Neural progenitor cell (in vitro differentiated cells): ENCODE results near the gene MAIP1. TPM values are rescaled to one million over a fixed set of nuclear protein-coding genes. Genes with fewer than 3 reads are reported as not detected.

Source experiments
- DNase-seq: peaks from one replicate; pipeline ENCODE4 v3.0.0-alpha.2; 2016; ENCODE audit warnings: low spot score
- H2AFZ ChIP-seq: fragments of 200-600 bp; sonication (generic); replicated peaks from 2 replicates; pipeline ENCODE4 v1.6.1; 2016; ENCODE audit warnings: antibody characterized with exemption
- H3F3A ChIP-seq: fragments of 200-600 bp; sonication (generic); 2 replicates; pipeline ENCODE4 v1.6.1; 2016; ENCODE audit warnings: antibody characterized with exemption, low read depth
- H3K27ac ChIP-seq: fragments of 200-600 bp; sonication (generic); 2 replicates; pipeline ENCODE4 v1.5.1; 2016; ENCODE audit warnings: mild to moderate bottlenecking
- H3K27me3 ChIP-seq: fragments of 200-600 bp; sonication (generic); 2 replicates; pipeline ENCODE4 v1.6.1; 2016; ENCODE audit warnings: mild to moderate bottlenecking, moderate library complexity
- H3K36me3 ChIP-seq: fragments of 200-600 bp; sonication (generic); 2 replicates; pipeline ENCODE4 v1.5.1; 2016
- H3K4me1 ChIP-seq: fragments of 200-600 bp; sonication (generic); 2 replicates; pipeline ENCODE4 v1.6.1; 2016; ENCODE audit warnings: mixed run types
- H3K4me2 ChIP-seq: fragments of 200-600 bp; sonication (generic); 2 replicates; pipeline ENCODE4 v1.6.1; 2016
- H3K4me3 ChIP-seq: fragments of 200-600 bp; sonication (generic); 2 replicates; pipeline ENCODE4 v1.5.1; 2016
- H3K79me2 ChIP-seq: fragments of 200-600 bp; sonication (generic); 2 replicates; pipeline ENCODE4 v1.6.1; 2016; ENCODE audit warnings: low read depth
- H3K9ac ChIP-seq: fragments of 200-600 bp; sonication (generic); 2 replicates; pipeline ENCODE4 v1.6.1; 2016
- H3K9me3 ChIP-seq: fragments of 200-600 bp; sonication (generic); 2 replicates; pipeline ENCODE4 v1.5.1; 2016; ENCODE audit warnings: low read depth
- H4K20me1 ChIP-seq: fragments of 200-600 bp; sonication (generic); 2 replicates; pipeline ENCODE4 v1.6.1; 2016; ENCODE audit warnings: low read depth
- H3K27ac Mint-ChIP-seq: 3 replicates; pipeline ENCODE4 v1.8.0; 2021; ENCODE audit warnings: mixed read lengths
- H3K27me3 Mint-ChIP-seq: 2 replicates; pipeline ENCODE4 v1.8.0; 2022; ENCODE audit warnings: low read depth, mild to moderate bottlenecking, inconsistent platforms, moderate library complexity, mixed read lengths; ENCODE audit not compliant: insufficient read depth
- H3K36me3 Mint-ChIP-seq: 3 replicates; pipeline ENCODE4 v1.8.0; 2021; ENCODE audit warnings: mixed read lengths
- H3K4me1 Mint-ChIP-seq: 3 replicates; pipeline ENCODE4 v1.8.0; 2021; ENCODE audit warnings: mixed read lengths
- H3K4me3 Mint-ChIP-seq: 3 replicates; pipeline ENCODE4 v1.8.0; 2021; ENCODE audit warnings: mild to moderate bottlenecking, moderate library complexity, mixed read lengths
- H3K9me3 Mint-ChIP-seq: 3 replicates; pipeline ENCODE4 v1.8.0; 2020; ENCODE audit warnings: mixed read lengths
- CTCF ChIP-seq: fragments of 200-600 bp; sonication (generic); IDR thresholded peaks from 2 replicates; pipeline ENCODE4 v1.5.1; 2017; ENCODE audit warnings: antibody characterized with exemption, mild to moderate bottlenecking
- EZH2 ChIP-seq: fragments of 200-600 bp; sonication (generic); IDR thresholded peaks from 2 replicates; pipeline ENCODE4 v1.6.1; 2017; ENCODE audit warnings: antibody characterized with exemption, mild to moderate bottlenecking, moderate library complexity
- EZH2phosphoT487 ChIP-seq: fragments of 200-600 bp; sonication (generic); IDR thresholded peaks from 2 replicates; pipeline ENCODE4 v1.6.1; 2017; ENCODE audit warnings: antibody characterized with exemption
- total RNA-seq: library from RNA; depleted of rRNA; stranded (reverse); fragments of >200 nt; gene quantifications from 2 replicates; pipeline ENCODE4 v1.2.3, GENCODE V29; 2015; ENCODE audit warnings: low replicate concordance

Gene MAIP1
- total RNA-seq, 1 donor from 2014 or later = 14.0 TPM

GRCh38 chr2:199982126-199982843, 26.9 kb downstream of the MAIP1 start:
- Mint-ChIP-seq H3K9me3 (no peaks in the 10 kb centered on the region), H3K4me3 (no peak overlapping the region), H3K27me3 (no peaks in the 10 kb centered on the region), H3K36me3 (no peaks in the 10 kb centered on the region), H3K4me1 (peaks cover 29% of the 10 kb centered on the region), H3K27ac (no peak overlapping the region)
- Histone ChIP-seq H3K9me3 (no peaks in the 10 kb centered on the region), H3K9ac (no peak overlapping the region), H3K4me2 (no peak overlapping the region), H3K36me3 (no peaks in the 10 kb centered on the region), H3K4me1 (no peaks in the 10 kb centered on the region), H3K27ac (no peak overlapping the region), H3F3A (no peaks in the 10 kb centered on the region), H3K4me3 (no peak overlapping the region), H3K79me2 (no peaks in the 10 kb centered on the region), H3K27me3 (no peaks in the 10 kb centered on the region), H2AFZ (peak overlapping the region; percentile 45), H4K20me1 (no peaks in the 10 kb centered on the region)
- no peak for DNase-seq
- no peak for TF ChIP-seq EZH2
- no peak for TF ChIP-seq EZH2phosphoT487
- TF ChIP-seq CTCF = no peak

DNA sequence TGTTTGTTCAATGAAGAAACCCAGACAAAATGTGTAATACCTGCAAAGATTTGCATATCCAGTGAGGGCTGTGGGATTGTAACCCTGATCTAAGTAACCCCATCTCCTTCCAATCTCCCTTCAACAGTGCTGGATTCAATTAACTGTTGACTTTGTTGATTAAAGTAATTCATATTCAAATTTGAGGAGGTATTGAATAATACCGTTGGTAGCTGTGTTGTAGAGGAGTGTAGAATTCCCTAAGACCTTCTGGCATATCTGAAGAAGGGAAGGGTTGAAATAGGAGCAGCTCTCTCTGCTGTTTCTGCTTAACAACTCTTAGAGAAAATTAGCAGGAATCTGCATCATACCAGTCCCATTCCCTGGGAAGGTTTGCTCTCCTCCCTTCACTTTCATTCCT, 28.2 kb downstream of the MAIP1 start:
- H3K9me3 ChIP-seq = no peaks in the 10 kb centered on the region
- H3K27ac ChIP-seq = no peak overlapping the region
- H3F3A ChIP-seq = no peaks in the 10 kb centered on the region
- no peak overlapping the region for H3K27ac Mint-ChIP-seq
- H3K4me3 ChIP-seq = no peak overlapping the region
- no peak overlapping the region for H3K4me2 ChIP-seq
- no peak overlapping the region for H3K4me3 Mint-ChIP-seq
- H4K20me1 ChIP-seq = no peaks in the 10 kb centered on the region
- H3K36me3 ChIP-seq = no peaks in the 10 kb centered on the region
- no peaks in the 10 kb centered on the region for H3K36me3 Mint-ChIP-seq
- no peak overlapping the region for H2AFZ ChIP-seq
- no peaks in the 10 kb centered on the region for H3K27me3 ChIP-seq
- peaks cover 24% of the 10 kb centered on the region for H3K4me1 Mint-ChIP-seq
- DNase-seq = no peak
- TF ChIP-seq EZH2phosphoT487 (no peak), EZH2 (no peak), CTCF (no peak)
- H3K79me2 ChIP-seq = no peaks in the 10 kb centered on the region
- H3K9me3 Mint-ChIP-seq = no peaks in the 10 kb centered on the region
- no peaks in the 10 kb centered on the region for H3K4me1 ChIP-seq
- no peaks in the 10 kb centered on the region for H3K27me3 Mint-ChIP-seq
- H3K9ac ChIP-seq = no peak overlapping the region

- Histone ChIP-seq H3K27ac (no peak overlapping the region), H3K36me3 (no peaks in the 10 kb centered on the region), H3K9me3 (no peaks in the 10 kb centered on the region), H3K4me1 (no peaks in the 10 kb centered on the region), H3K9ac (no peak overlapping the region), H4K20me1 (no peaks in the 10 kb centered on the region), H2AFZ (no peak overlapping the region), H3K79me2 (no peaks in the 10 kb centered on the region), H3K4me2 (no peak overlapping the region), H3K4me3 (no peak overlapping the region), H3K27me3 (no peaks in the 10 kb centered on the region), H3F3A (no peaks in the 10 kb centered on the region)
- Mint-ChIP-seq H3K4me1 (peaks cover 22% of the 10 kb centered on the region), H3K27me3 (no peaks in the 10 kb centered on the region), H3K4me3 (no peak overlapping the region), H3K36me3 (no peaks in the 10 kb centered on the region), H3K9me3 (no peaks in the 10 kb centered on the region), H3K27ac (no peak overlapping the region)
- TF ChIP-seq CTCF = no peak
- no peak for DNase-seq
Measured at GRCh38 chr2:199984159-199984558, 28.8 kb downstream of the MAIP1 start.
